Measurements from ENCODE around the gene NCK2.

NCK2 gene

GRCh38 chr2:105836840-105837692, 92.4 kb downstream of the NCK2 start:
- DNase-seq: no peak

DNA sequence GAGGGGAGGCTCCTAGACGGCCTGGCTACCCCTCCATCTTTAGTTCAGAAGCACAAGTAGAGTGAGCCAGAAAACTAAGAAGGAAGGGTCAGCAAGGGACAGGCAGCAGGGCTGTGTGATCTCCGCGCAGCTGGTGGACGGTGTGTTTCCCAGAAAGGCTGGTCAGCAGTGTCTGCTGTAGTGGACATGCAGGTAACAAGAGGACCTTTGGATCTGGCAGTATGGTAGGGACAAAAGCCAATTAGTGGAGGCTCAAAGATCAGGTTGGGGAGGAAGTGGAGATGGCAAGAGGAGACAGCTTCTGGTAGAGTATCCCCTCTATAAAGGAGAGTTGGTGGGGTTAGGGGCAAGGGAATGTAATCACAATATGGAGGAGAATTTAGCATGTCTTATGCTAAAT, 95.1 kb downstream of the NCK2 start:
- intact Hi-C loops (cut with DNase I; ENCODE audit: low total_unique reads): no loop called here
- peaks cover 0 to 35% (median 8%) of the 10 kb centered on the region in 4 donors for H3K4me1 ChIP-seq
- H3K27ac ChIP-seq: no peak overlapping the region
- H3K27me3 ChIP-seq: no peaks in the 10 kb centered on the region
- H3K9me3 ChIP-seq: peaks cover 0 to 3% (median 0%) of the 10 kb centered on the region in 3 donors
- TF ChIP-seq, protein P1, sequence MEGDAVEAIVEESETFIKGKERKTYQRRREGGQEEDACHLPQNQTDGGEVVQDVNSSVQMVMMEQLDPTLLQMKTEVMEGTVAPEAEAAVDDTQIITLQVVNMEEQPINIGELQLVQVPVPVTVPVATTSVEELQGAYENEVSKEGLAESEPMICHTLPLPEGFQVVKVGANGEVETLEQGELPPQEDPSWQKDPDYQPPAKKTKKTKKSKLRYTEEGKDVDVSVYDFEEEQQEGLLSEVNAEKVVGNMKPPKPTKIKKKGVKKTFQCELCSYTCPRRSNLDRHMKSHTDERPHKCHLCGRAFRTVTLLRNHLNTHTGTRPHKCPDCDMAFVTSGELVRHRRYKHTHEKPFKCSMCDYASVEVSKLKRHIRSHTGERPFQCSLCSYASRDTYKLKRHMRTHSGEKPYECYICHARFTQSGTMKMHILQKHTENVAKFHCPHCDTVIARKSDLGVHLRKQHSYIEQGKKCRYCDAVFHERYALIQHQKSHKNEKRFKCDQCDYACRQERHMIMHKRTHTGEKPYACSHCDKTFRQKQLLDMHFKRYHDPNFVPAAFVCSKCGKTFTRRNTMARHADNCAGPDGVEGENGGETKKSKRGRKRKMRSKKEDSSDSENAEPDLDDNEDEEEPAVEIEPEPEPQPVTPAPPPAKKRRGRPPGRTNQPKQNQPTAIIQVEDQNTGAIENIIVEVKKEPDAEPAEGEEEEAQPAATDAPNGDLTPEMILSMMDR (IDR thresholded peaks at IDR 0.05): no peak
- no peak overlapping the region for H3K4me3 ChIP-seq
- no peaks in the 10 kb centered on the region for H3K36me3 ChIP-seq
- DNase-seq: no peak

More at GRCh38 chr2:105836840-105837692, 92.4 kb downstream of the NCK2 start:
- Histone ChIP-seq H3K27me3 (no peaks in the 10 kb centered on the region), H3K4me1 (peaks cover 0 to 24% (median 8%) of the 10 kb centered on the region in 4 donors), H3K4me3 (no peak overlapping the region), H3K9me3 (peaks cover 0 to 16% (median 0%) of the 10 kb centered on the region in 3 donors), H3K36me3 (no peaks in the 10 kb centered on the region), H3K27ac (no peak overlapping the region)
- intact Hi-C loops (cut with DNase I; ENCODE audit: low total_unique reads): no loop called here
- TF ChIP-seq, protein P1 (IDR thresholded peaks at IDR 0.05): no peak

GRCh38 chr2:105840933-105841332, 96.2 kb downstream of the NCK2 start:
- Histone ChIP-seq H3K27me3 (no peaks in the 10 kb centered on the region), H3K36me3 (no peaks in the 10 kb centered on the region), H3K9me3 (no peaks in the 10 kb centered on the region), H3K4me3 (no peak overlapping the region), H3K27ac (no peak overlapping the region), H3K4me1 (peaks cover 0 to 35% (median 8%) of the 10 kb centered on the region in 4 donors)
- no peak for DNase-seq
- intact Hi-C loops (cut with DNase I; ENCODE audit: low total_unique reads): no loop called here
- TF ChIP-seq, protein P1 (IDR thresholded peaks at IDR 0.05): no peak

DNA sequence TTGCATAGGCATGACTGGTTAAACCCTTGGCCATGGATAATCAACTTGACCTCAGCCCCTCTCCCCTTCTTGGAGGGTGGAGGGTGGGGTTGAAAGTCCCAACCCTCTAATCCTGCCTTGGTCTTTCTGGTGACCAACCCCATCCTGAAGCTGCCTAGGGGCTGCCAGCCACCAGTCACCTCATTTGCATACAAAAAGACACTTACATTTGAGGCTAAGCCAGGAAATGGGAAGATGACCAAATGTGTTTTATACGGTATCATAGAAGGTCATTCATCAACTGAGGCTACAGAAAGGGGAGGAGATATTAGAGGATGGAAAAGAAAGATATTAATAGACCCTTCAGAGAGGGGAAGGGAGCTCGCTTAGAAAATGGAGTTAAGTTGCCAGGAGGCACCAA, 96.8 kb downstream of the NCK2 start:
- TF ChIP-seq, protein P1 (IDR thresholded peaks at IDR 0.05): no peak
- peaks cover 0 to 35% (median 8%) of the 10 kb centered on the region in 4 donors for H3K4me1 ChIP-seq
- intact Hi-C loops (cut with DNase I; ENCODE audit: low total_unique reads): no loop called here

GRCh38 chr2:105842555-105842954, 97.8 kb downstream of the NCK2 start:
- TF ChIP-seq, protein P1 (IDR thresholded peaks at IDR 0.05): no peak
- no peaks in the 10 kb centered on the region for H3K9me3 ChIP-seq
- no peak overlapping the region for H3K27ac ChIP-seq
- H3K36me3 ChIP-seq: no peaks in the 10 kb centered on the region
- H3K4me1 ChIP-seq: peaks cover 0 to 35% (median 8%) of the 10 kb centered on the region in 4 donors
- DNase-seq: no peak
- no peak overlapping the region for H3K4me3 ChIP-seq
- intact Hi-C loops (cut with DNase I; ENCODE audit: low total_unique reads): no loop called here
- H3K27me3 ChIP-seq: no peaks in the 10 kb centered on the region

More for the DNA sequence above, 96.8 kb downstream of the NCK2 start:
- no peaks in the 10 kb centered on the region for H3K36me3 ChIP-seq
- no peak overlapping the region for H3K4me3 ChIP-seq
- no peak for DNase-seq
- no peak overlapping the region for H3K27ac ChIP-seq
- H3K27me3 ChIP-seq: no peaks in the 10 kb centered on the region
- H3K9me3 ChIP-seq: no peaks in the 10 kb centered on the region

Data from tibial artery (tissue), 4 donors.